Neural cell (in vitro differentiated cells): ENCODE data around the gene LPCAT3.

Experiments
- EP300 ChIP-seq: fragments of 450-650 bp; conservative IDR thresholded peaks from 2 replicates; pipeline ENCODE4 v1.6.1; 2014; ENCODE audit warnings: antibody characterized with exemption, mild to moderate bottlenecking, moderate library complexity; ENCODE audit not compliant: poor library complexity, severe bottlenecking
- MXI1 ChIP-seq: fragments of 450-650 bp; conservative IDR thresholded peaks from 2 replicates; pipeline ENCODE4 v1.6.1; 2014; ENCODE audit warnings: antibody characterized with exemption, mild to moderate bottlenecking; ENCODE audit not compliant: poor library complexity, severe bottlenecking
- RAD21 ChIP-seq: fragments of 450-650 bp; conservative IDR thresholded peaks from 2 replicates; pipeline ENCODE4 v1.6.1; 2014; ENCODE audit warnings: antibody characterized with exemption, mild to moderate bottlenecking, moderate library complexity
- TF ChIP-seq, protein P1 (sequence below): fragments of 450-650 bp; IDR thresholded peaks from 2 replicates; pipeline ENCODE4 v1.5.1; 2014; ENCODE audit warnings: antibody characterized with exemption, mild to moderate bottlenecking, moderate library complexity; ENCODE audit not compliant: poor library complexity, severe bottlenecking

DNA sequence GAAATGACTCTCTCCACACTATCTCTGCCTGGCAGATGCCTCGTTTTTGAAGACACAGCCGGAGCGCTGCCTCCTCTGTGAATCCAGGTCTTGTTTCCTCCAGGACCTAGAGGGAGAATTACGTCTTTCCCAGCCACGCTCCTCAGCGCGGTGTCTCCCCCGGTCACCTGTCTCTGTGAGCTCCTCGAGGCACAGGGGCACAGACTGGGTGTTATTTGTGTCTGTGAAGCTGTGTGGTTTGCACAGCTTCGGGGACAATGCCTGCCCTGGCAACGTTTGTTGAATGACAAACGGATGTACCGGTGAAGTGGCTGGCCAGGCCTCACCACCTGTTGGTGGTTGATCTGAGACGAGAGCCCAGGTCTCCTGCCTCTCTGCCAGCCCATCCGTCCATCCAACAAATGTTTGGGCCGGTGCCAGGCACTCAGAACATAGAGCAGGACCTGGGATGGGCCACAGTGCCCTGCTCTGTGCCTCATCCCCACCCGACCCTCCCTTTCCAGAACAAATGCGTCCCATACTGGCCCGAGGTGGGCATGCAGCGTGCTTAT, 61.0 kb downstream of the LPCAT3 start:
- TF ChIP-seq, protein P1, sequence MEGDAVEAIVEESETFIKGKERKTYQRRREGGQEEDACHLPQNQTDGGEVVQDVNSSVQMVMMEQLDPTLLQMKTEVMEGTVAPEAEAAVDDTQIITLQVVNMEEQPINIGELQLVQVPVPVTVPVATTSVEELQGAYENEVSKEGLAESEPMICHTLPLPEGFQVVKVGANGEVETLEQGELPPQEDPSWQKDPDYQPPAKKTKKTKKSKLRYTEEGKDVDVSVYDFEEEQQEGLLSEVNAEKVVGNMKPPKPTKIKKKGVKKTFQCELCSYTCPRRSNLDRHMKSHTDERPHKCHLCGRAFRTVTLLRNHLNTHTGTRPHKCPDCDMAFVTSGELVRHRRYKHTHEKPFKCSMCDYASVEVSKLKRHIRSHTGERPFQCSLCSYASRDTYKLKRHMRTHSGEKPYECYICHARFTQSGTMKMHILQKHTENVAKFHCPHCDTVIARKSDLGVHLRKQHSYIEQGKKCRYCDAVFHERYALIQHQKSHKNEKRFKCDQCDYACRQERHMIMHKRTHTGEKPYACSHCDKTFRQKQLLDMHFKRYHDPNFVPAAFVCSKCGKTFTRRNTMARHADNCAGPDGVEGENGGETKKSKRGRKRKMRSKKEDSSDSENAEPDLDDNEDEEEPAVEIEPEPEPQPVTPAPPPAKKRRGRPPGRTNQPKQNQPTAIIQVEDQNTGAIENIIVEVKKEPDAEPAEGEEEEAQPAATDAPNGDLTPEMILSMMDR, result no peak
- no peak for TF ChIP-seq RAD21
- TF ChIP-seq EP300, result no peak
- TF ChIP-seq MXI1, result no peak
